ENCODE measurements around the gene DSCAM. TPM values are rescaled to one million over a fixed set of nuclear protein-coding genes. Genes with fewer than 3 reads are reported as not detected.

The DSCAM gene
- total RNA-seq, 1 donor from 2014 or later, result 0.20 TPM

DNA sequence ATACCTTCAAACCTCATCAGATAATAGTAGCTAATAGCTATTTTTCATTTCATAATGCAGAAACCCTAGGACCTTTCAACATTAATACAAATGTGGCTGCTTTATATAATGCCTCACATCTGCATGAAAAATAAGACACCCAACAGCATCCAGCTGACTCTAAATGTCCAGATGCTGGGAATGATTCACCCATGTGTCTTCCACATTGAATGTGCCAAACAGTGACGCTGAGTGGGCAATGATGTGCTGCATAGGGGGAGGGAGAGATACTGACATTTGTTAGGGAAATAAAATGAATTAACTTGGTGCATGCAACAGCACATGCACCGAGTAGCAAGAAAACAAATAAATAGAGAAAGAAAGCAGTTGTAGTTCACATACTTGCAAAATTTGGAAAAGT lies 199.3 kb downstream of the DSCAM start:
- DNase-seq, result peak; percentile 61

DNA sequence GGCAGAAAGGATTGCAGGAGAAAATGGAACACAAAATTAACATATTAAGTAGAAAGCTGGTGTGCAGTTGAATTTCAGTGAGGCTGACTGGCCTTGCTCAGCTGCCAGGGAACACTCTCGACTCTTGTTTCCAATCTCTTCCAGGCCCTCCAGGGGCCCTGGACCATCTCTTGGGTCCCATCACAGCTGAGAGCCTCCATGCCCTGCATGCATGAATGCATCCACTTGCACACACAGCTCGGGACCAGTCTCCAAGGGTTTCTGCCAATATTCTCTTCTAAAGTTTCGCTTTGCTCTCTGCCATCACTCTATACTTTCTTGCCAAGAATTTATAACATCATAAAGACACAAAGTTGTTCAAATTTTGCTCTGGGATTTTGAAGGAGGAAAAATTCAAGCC lies 200.3 kb downstream of the DSCAM start:
- DNase-seq, result no peak

DNA sequence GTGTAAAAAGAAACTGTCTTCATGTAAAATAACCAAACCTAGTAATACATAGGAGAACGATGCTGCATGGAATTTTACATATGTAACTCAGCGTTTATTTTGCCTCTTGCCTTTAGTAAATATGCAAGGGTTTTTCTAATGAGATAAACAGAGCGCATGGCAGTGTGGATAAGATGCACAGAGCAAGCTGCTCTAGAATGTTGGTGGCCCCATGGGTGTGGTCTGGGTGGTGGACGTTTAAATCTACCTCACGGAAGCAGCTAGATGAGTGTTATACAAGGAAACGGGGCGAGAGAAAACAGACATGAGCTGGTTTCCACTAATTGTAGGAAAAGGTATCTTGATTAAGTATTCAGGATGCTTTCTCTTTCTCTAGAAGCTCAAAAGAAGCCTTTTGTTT lies 205.9 kb downstream of the DSCAM start:
- no peak for DNase-seq

DNA sequence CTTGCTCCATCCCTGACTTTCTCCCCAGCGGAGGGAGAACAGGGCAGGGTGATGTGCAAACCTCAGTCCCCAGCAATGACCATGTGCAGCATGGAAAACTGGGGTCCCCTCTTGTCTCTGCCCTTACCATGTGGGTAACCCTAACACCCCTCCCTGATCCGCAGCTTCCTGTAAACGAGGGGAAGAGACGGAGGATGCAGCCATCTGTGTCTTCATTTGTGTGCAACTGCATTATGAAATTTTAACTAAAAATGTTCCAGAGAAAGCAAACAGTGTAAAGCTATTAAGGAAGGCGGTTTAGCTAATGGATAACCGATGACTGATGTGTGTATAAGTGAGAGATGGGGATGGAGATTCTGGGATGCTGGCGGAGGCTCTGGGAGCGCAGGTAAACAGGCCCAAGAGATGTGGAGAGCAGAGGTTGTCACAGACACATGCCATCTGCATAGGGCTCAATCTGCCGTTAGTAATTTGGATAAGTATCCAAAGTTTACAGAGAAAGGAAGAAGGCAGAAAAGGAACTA lies 206.6 kb downstream of the DSCAM start:
- no peak for DNase-seq

DNA sequence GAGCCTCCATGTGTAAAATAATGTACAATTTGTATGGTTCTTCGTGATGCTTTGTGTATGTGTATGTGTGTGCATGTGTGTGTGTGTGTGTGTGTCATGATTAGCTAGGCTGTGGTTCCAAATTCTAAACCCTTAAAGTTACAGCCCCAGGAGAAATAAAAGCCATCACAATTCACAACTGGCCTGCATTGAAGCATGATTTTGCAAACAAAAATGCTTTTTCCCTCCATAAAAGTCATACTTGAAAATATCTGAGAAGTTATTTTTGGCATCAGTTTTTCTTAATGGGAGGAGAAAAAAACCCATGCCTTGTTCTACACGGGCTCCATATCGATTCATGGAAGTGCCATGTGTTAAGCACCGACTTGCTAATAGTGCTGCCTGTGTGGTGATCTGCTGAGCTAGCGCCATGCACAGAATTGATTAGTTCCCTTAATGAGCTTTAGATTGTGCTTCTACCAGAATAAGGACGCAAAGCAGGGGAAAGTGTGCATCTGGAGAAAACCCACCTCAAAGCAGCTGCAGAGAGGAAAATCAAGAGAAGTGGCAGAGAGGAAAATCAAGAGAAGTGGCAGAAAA lies 207.3 kb downstream of the DSCAM start:
- DNase-seq, result peak; percentile 5

DNA sequence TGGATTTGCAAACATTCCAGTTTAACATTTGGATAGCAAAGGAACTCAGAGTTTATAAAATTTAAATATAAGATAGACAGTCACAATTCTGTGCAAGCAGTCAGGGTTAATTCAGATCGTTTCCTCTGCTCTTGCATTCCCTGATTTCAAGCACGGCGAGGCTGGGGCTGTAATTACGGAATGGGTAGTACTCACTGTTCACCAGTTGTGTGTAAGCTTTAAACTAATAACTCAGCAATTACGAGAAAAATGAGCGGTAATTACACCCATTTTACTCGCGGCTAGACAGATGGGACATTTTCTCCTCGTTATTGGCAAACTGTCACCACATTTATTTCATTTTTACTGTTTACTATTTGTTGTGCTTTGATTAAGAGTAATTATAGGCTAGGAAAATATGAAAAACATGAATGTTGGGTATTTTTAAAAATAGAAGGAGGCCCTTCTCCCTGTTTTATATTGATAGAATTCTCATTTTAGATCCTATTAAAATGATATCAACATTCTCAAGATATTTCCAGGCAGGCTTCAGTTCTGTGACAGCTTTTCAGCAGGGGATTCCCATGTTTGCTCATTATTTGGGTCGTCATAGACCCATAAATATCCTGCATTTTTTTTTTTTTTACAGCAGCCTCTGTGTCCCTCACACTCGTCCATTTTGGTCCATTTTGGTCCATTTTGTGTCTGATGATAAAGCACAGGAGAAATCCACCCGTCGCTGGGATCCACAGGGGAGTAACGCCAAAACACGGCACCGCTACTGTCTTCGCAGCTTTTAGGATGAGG lies 208.3 kb downstream of the DSCAM start:
- DNase-seq, result no peak

DNA sequence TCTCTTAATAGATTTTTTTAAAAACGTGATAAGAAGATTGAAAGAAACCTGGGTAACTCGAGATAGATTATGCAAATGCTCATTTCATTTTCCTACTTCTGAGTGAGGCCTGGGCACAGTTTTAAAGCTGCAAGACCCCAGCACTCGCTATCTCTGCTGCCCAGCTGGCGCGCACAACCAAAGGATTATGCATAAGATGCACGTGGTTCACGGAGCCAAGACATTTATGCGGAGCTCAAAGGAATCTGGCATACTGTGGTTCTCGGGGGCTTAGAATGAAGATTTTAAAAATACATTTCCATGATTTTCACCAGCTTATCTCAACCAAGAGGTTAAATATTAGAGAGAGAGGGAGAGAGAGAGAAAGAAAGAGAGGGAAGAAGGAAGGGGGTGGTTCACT lies 210.9 kb downstream of the DSCAM start:
- DNase-seq, result no peak

DNA sequence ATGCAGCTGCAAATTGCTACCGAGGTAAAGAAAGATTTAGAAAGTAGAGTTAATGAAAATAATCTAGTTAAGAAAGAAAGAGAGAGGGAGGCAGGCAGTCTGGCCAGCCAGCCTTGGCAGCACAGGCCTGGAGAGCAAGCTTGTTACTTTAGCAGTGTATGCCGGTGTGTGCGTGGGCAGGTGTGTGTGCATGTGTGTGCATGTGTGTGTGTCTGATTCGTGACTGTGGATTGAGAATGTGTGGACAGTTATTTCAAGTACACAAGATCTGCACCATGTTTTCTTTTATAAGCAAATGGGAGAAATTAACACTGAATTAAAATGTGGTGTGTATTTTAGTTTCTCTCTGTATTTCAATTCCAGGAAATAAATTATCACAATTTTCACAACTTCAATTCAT lies 211.6 kb downstream of the DSCAM start:
- no peak for DNase-seq

DNA sequence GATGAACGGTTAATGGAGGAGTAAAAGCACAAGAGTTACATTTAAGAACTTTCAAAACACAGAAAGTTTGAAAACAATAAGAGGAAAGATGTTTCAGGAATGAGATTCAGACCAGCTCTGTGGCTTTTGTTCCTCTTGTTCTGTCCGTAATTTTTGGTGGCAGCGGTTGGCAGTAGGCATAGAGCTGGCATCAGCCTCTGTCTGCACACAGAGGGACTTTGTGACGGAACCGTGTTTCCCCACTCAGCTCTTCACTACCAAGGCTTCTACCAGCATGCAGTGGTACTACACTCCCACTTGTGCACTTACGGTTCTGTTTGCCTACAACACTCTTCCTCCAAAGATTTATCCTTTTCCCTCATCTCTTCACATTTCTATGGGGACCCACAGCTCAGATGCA lies 212.8 kb downstream of the DSCAM start:
- DNase-seq, result no peak

DNA sequence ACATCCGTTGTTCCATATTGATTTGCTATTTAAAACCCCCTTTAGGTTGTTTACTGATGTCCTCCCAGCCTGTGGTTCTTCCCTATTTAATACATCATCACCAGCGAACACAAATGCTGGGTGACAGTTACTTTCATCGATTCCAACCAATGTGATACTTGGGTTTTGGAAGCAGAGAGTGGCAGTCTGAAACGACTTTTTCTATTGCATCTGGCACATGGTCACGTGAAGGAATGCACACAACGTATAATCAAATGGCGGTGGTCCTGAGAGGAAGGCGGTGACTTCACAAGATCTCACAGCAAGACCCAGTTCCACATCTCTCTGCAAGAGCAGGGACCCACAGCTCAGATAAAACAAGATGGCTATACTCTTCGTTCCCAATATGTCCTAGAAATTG lies 213.9 kb downstream of the DSCAM start:
- no peak for DNase-seq

DNA sequence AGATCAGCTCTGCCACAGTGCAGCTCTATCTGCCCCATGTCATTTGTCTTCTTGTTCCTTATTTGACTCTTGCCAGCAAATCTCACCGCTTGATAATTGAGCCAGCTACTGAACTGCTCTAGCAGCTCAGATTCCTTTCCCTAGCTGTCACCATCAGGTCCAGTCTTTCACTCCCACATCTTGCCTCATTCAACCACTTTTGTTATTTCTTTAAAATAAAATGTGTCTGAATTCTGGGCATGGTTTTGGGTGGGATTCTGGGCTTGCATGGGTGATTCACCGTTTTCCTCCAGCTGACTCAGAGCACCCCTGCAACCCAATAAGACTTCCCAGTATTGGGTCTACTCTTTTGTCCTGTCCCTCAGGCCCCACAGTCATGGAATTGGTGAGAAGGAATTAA lies 215.7 kb downstream of the DSCAM start:
- no peak for DNase-seq

DNA sequence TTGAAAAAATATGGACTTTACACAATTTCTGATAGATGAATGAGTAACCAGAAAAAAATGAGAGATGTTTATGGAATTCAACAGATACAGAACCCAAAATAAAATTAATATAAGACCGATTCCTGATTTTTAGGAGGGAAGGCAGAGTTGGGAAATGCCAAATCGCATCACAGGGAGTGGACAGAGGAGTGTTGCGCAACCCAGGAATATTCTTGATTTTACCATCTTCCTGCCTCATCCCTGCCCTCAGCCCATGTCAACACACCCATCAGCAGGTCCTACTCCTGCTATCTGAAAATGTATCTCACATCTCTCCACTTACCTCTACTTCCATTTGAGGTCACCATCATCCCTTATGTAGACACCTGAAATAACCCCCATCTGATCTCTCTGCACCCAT lies 221.0 kb downstream of the DSCAM start:
- DNase-seq, result no peak

DNA sequence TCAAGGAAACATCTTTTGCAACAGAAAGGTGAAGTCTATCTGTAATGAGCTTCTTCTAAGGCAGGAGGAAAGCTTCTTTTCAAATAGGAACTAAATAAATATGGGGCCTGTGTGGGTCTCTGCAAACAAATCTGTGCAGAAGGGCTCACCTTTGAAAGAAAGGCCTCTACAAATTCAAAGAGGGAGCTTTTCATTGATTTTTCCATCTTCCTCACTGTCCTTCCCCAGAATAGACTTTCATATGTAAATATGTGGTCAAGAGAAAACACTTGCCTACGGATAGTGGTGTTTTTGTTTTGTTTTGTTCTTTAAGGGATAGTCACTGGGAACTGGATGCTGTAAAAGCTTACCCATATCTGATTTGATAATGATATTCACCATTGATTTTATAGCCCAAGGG lies 223.4 kb downstream of the DSCAM start:
- no peak for DNase-seq

DNA sequence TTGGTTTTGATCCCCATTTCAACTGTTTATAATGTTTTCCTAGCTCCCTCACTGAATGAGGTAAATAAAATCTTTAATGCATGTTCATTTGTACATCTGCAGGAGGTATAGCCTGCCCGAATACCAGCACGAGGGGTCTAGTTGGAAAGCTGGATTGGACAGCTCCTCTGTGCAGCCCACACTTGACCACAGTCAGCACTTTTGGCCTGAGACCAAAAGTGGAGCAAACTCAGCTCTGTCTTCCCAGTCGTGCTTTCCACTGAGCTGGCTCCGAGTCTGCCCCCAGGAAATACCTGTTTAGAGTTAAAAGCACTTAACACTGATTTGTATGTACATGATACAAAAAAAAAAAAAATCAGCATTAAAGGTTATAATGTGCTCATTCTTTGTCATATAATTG lies 224.4 kb downstream of the DSCAM start:
- no peak for DNase-seq

DNA sequence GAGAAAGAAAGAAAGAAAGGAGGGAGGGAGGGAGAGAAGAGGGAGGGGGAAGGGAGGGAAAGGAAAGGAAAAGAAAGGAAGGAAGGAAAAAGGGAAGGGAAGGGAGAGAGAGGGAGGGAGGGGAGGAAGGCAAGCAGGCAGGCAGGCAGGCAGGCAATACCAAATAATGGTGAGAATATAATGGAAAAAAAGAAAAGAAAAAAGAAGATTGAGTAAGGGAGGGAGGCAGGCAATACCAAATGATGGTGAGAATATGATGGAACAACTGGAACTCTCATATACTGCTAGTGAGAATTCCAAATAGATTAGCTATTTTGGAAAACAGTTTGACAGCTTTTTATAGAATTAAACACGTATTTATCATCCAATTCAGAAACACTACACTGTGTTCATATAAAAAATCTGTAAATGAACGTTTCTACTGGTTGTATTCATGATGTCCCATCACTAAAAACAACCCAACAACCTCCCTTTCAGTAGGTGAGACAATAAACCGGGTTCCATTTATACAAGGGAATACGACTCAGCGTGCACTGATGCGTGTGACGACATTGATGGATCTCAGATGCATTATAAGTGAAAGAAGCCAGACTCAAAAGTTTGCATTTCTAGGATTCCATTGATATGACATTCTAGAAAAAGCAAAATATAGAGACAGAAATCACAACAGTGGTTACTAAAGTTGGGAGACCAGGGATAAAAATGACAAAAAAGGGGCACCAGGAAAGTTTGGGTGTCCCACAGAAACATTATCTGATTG lies 226.4 kb downstream of the DSCAM start:
- DNase-seq, result no peak

DNA sequence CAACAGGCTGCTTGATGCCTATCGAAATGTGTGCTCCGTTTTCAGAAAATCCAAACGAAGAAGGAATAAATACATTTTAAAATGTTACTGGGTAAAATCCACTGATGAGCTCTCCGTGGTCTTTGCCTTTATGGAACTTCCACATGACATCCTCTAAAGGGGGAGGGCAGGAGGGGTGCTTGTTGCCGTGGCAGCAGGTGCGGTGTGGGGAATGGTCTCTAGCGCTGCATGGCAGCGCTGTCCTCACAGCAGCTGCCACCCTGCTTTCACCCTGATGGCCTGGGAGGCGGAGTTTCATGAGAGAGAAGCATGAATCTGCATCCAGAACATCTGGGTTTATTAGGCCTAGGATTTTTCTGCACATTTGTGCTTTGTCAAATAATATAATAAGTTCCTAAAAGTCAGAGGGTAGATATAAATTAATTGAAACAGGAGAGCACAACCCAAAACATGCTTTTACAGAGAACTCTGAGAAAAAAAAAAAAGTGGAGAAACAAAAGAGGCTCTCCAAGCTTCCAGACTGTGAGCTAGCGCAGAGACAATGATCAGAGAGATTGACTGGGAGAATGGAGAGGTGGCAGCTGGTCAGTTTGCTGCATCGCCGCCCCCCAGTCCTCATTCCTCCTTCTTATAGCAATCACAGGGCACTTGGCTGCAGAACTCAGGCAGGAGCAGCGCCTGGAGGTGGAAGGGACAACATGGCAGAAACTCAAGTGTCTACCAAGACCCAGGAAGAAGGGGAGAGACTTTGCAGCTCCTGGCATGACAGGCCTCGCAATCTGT lies 228.6 kb downstream of the DSCAM start:
- DNase-seq, result no peak

DNA sequence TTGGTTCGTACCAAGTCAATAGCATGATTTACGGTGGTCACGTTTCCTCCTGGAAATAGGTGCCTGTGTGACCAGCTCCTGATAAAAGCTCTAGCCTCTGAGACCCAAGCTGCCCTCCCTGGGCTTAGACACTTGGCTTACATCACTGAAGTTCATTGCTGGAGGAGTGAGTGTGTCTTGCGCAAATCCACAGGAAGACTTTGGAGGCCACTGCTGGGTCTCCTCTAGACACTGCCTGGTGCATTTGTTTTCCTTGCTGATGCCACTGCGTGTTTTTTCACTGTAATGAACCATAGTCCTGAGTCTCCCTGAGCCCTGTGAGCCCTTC lies 230.6 kb downstream of the DSCAM start:
- no peak for DNase-seq

DNA sequence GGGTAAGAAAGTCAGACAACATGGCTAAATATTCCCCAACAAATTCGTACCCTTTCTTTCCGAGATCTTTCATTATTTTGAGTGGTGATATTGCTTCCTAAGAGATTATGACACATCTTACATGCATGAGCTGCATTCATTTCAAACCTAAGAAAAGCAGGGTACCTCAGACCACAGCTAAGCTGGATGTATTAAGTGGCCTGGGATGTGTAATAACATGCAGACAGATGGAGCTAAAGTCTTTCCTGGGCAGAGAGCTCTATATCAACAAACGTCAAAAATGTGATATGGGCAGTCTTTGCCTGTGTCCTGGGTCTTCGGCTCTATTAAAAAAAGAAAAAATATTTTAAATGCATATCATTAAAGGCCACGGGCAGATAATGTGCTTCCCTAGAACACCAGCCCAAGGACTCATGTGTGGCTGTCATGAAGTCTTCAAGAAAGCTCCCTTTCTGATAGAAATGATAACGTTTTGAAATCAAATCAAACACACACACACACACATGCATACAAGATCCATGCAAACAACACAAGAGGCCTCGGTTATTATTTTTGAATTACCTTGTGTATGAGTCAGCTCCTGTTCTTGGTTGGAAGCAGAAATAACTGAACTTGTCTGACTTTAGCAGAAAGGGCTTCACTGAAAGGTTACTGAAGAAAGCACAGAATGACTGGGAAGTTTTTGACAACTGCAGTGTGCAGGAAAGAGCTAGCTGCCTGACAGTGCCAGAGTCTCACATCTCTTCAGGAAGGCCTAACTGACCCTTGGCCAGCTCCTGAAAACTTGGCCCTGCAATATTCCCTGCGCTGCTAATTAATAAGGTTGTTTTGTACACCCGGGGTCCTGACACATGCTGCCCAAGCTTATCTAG lies 231.2 kb downstream of the DSCAM start:
- DNase-seq, result no peak

DNA sequence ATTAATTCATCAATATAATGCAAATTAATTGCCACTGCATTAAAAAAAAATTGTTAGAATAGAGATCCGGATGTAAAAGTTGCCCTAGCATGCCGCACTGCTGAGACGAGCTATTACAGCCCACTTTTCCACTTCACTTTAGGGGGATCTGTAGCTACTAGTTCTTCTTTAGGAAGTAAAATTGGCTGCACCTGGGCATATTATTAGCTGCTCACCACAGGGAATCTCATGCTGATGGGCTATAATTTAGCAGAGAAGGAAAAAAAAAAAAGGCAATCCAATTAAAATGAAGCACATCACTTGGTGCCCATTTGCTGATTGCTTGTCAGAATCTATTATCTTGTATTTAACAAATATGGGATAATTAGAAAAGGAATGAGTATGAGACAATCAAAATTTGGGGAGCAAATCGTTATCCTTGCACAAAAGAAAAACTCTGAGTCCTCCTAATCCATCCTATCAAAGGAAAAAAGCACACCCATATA lies 233.4 kb downstream of the DSCAM start:
- DNase-seq, result no peak

DNA sequence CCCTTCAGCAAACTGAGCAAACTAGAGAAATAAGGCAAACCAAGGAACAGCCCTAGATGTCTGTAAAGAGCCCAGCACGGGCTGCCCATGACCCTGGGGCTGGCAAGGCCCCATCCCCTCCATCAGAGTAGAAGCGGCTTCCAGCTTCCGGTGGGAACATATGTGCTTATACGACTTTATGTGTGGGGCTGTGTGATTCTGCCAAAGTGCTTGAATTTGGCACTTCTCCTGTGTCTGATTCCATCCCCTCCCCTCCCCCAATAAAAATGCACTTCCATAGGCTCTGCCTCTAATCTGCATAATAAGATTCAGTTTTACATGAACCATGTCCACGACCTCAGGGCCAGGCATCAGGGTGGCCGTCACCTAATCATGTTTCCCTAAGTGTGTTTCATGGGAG lies 236.6 kb downstream of the DSCAM start:
- DNase-seq, result no peak

DNA sequence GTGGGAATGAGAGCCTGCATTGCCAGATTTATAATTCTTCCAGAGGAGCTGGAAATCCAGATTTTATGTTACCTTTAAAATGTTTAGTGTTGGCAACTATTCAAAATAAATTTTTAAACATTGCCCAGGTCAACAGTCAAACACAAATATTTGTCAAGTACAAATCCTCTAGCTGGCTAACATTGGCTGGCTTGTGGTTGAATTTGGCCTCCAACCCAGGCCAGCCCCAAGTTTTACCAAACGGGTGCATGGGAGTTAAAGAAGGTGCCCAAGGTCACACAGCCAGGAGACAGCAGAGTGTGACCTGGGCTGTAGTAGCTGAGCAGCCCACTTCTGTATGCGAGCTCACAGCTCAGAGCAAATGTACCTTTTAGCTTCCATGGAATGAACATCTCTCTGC lies 240.6 kb downstream of the DSCAM start:
- DNase-seq, result no peak

DNA sequence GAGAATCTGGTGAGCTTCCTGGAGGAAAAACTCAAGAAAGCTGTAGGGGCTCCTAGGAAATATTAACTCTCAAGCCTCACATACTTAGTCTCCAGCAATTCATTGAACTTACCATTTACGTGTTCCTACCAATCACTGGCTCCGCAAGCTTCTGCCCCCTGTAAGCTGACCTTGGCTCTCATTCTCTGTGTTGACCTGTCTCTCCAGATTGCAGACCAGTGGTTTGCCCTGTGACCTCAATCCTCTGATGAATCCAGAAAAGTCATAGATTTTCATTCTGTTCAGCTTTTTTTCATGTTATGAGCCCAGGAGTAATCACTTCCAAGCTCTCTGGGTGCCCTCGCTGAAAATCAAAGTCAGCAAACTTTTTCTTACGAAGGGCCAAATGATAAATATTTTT lies 241.9 kb downstream of the DSCAM start:
- DNase-seq, result no peak
